Naive thymus-derived CD8-positive, alpha-beta T cell (primary cell): ENCODE data around the gene PROM1. TPM values are rescaled to one million over a fixed set of nuclear protein-coding genes. Genes with fewer than 3 reads are reported as not detected.
A peak's percentile ranks its signal among the peaks of the same experiment; 100 is the strongest.

Experiments
- ATAC-seq, 2 donors: fragments of 150-1000 bp; cut with Tn5 transposase in 1 of 2; sonication (Bioruptor Pico), chemical (Tn5 transposase) in 1 of 2; 1 replicate in 1 of 2; 2 replicates in 1 of 2; pipeline ENCODE4 v1.10.0; 2021; ENCODE audit warnings: mild to moderate bottlenecking in 2 of 2, moderate library complexity in 2 of 2
- POLR2A ChIA-PET: fragments of 350-600 bp; sonication (Branson Sonifier 250); formaldehyde crosslinking; loops from one replicate; lab custom pipeline; 2021; ENCODE audit warnings: antibody characterized with exemption; lab: Charles Lee
- DNase-seq, 10 donors: peaks; one replicate each; pipeline versions ENCODE4 v3.0.0 to v3.0.0-alpha.2; 2020 to 2022
- H3K27ac Mint-ChIP-seq, 10 donors: one replicate each; pipeline ENCODE4 v1.8.0; 2020 to 2022; ENCODE audit warnings: mild to moderate bottlenecking in 10 of 10, mixed read lengths in 10 of 10, moderate library complexity in 4 of 10, inconsistent platforms in 1 of 10
- H3K27me3 Mint-ChIP-seq, 5 donors: one replicate each; pipeline ENCODE4 v1.8.0; 2021 to 2022; ENCODE audit warnings: mixed read lengths in 5 of 5
- H3K36me3 Mint-ChIP-seq, 3 donors: one replicate each; pipeline ENCODE4 v1.8.0; 2020 to 2022; ENCODE audit warnings: mixed read lengths in 3 of 3, mild to moderate bottlenecking in 2 of 3, inconsistent platforms in 1 of 3
- H3K4me1 Mint-ChIP-seq, 4 donors: one replicate each; pipeline ENCODE4 v1.8.0; 2021 to 2022; ENCODE audit warnings: mixed read lengths in 4 of 4
- H3K4me3 Mint-ChIP-seq, 10 donors: one replicate each; pipeline ENCODE4 v1.8.0; 2020 to 2022; ENCODE audit warnings: mild to moderate bottlenecking in 10 of 10, mixed read lengths in 10 of 10, moderate library complexity in 6 of 10, inconsistent platforms in 1 of 10
- H3K9me3 Mint-ChIP-seq, 9 donors: one replicate each; pipeline ENCODE4 v1.8.0; 2020 to 2022; ENCODE audit warnings: mixed read lengths in 9 of 9, mild to moderate bottlenecking in 3 of 9, inconsistent platforms in 1 of 9, moderate library complexity in 1 of 9
- polyA plus RNA-seq, 3 donors: library from polyadenylated mRNA; unstranded; fragments of 300-500 nt; fragmentation: Illumina TruSeq; gene quantifications; one replicate each; pipeline ENCODE4 v1.2.3, GENCODE V29; 2021
- total RNA-seq, 8 experiments: library from RNA in 2 of 8; stranded (reverse) in 2 of 8; gene quantifications; one replicate each; pipeline ENCODE4 v1.2.3 and lab custom pipeline; 2021 to 2026

PROM1 gene
- total and polyA plus RNA-seq, 5 experiments from 2014 or later, result not detected

- Mint-ChIP-seq H3K27ac (no peak overlapping the region), H3K36me3 (no peaks in the 10 kb centered on the region), H3K27me3 (peaks cover 0 to 6% (median 3%) of the 10 kb centered on the region in 5 donors), H3K4me3 (no peak overlapping the region), H3K9me3 (no peaks in the 10 kb centered on the region), H3K4me1 (no peaks in the 10 kb centered on the region)
- ATAC-seq, result no peak
- POLR2A ChIA-PET, result no interaction called here
- DNase-seq, result no peak
Measured at GRCh38 chr4:16029886-16030285, 53.9 kb downstream of the PROM1 start.

DNA sequence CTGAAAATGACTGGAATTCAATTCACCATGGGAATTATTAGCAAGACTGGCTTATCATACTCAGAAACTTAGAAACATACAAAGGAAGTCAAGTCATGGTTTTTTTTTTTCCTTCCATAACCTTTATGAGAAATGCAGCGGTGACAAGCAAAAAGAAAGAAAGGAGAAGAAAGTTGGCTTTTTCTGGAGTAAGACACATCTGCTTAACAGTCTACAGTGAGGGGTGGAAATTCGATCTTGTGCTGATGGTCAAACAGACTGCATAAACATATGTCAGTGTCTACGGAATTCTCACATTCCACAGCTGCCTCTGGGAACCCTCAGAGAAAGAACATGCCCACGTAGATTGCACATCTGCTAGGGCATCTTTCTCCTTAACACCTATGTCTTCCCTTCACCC is 54.6 kb downstream of the PROM1 start:
- Mint-ChIP-seq H3K36me3 (no peaks in the 10 kb centered on the region), H3K27me3 (peaks cover 0 to 7% (median 6%) of the 10 kb centered on the region in 5 donors), H3K27ac (no peak overlapping the region), H3K4me3 (no peak overlapping the region), H3K4me1 (no peaks in the 10 kb centered on the region), H3K9me3 (no peaks in the 10 kb centered on the region)
- ATAC-seq (no peak), DNase-seq (no peak)
- POLR2A ChIA-PET, result no interaction called here

GRCh38 chr4:16027626-16028025 is 56.2 kb downstream of the PROM1 start:
- ATAC-seq (no peak), DNase-seq (no peak)
- no peaks in the 10 kb centered on the region for H3K4me1 Mint-ChIP-seq
- peaks cover 0 to 7% (median 6%) of the 10 kb centered on the region in 5 donors for H3K27me3 Mint-ChIP-seq
- POLR2A ChIA-PET, result no interaction called here
- H3K4me3 Mint-ChIP-seq, result no peak overlapping the region
- no peak overlapping the region for H3K27ac Mint-ChIP-seq
- no peaks in the 10 kb centered on the region for H3K9me3 Mint-ChIP-seq
- no peaks in the 10 kb centered on the region for H3K36me3 Mint-ChIP-seq

GRCh38 chr4:16027114-16027513 is 56.7 kb downstream of the PROM1 start:
- Mint-ChIP-seq H3K36me3 (no peaks in the 10 kb centered on the region), H3K27me3 (peaks cover 0 to 7% (median 6%) of the 10 kb centered on the region in 5 donors), H3K4me3 (no peak overlapping the region), H3K9me3 (no peaks in the 10 kb centered on the region), H3K27ac (no peak overlapping the region), H3K4me1 (no peaks in the 10 kb centered on the region)
- DNase-seq (no peak), ATAC-seq (no peak)
- POLR2A ChIA-PET, result no interaction called here

GRCh38 chr4:16026160-16026761 is 57.6 kb downstream of the PROM1 start:
- no peaks in the 10 kb centered on the region for H3K4me1 Mint-ChIP-seq
- H3K9me3 Mint-ChIP-seq, result no peaks in the 10 kb centered on the region
- no peak overlapping the region for H3K27ac Mint-ChIP-seq
- ATAC-seq (no peak), DNase-seq (peak in 5 of 10 donors; percentile 28 to 66 (median 64))
- POLR2A ChIA-PET, result interaction anchor here (0.6 kb wide), 1 partner anchor 198 kb away, joined by 4 read pairs; no protein-coding TSS in a partner anchor
- H3K4me3 Mint-ChIP-seq, result no peak overlapping the region
- H3K36me3 Mint-ChIP-seq, result no peaks in the 10 kb centered on the region
- peaks cover 0 to 10% (median 6%) of the 10 kb centered on the region in 5 donors for H3K27me3 Mint-ChIP-seq

- H3K27ac Mint-ChIP-seq, result no peak overlapping the region
- no peaks in the 10 kb centered on the region for H3K4me1 Mint-ChIP-seq
- no peak for DNase-seq
- H3K27me3 Mint-ChIP-seq, result peaks cover 0 to 13% (median 6%) of the 10 kb centered on the region in 5 donors
- H3K4me3 Mint-ChIP-seq, result no peak overlapping the region
- no peaks in the 10 kb centered on the region for H3K9me3 Mint-ChIP-seq
- no peak for ATAC-seq
- H3K36me3 Mint-ChIP-seq, result no peaks in the 10 kb centered on the region
- POLR2A ChIA-PET, result interaction anchor here (0.6 kb wide), 1 partner anchor 199 kb away, joined by 4 read pairs; no protein-coding TSS in a partner anchor
Measured at GRCh38 chr4:16025268-16025667, 58.6 kb downstream of the PROM1 start.

DNA sequence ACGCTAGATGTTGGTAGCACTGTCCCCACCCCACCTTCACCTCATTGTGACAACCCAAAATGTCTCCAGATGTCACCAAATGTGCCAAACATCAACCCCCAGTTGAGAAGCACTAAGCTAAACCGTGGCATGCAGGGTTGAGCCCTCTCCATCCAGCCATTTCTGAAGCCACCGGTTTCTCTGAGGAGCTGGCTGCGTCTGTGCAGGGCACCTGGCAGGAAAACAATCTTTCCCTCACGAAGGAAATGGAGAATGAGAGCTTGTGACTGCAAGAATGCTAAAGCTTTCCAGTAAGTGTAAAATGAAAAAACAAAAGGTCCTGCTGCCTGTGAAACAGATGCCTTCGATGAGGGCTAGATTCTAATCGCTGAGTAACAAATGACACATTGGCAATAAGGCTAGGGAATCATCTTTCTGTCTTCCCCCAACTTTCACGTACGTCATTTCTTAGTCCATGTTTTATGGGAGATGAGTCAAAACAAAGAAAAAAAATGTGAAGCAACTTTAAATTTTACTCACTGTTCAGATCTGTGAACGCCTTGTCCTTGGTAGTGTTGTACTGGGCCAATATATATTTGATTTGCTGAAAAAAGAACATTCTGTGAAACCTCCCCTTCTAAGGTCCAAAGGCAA is 59.9 kb downstream of the PROM1 start:
- Mint-ChIP-seq H3K4me3 (no peak overlapping the region), H3K4me1 (no peaks in the 10 kb centered on the region), H3K27me3 (peaks cover 0 to 15% (median 6%) of the 10 kb centered on the region in 5 donors), H3K9me3 (no peaks in the 10 kb centered on the region), H3K36me3 (no peaks in the 10 kb centered on the region), H3K27ac (no peak overlapping the region)
- POLR2A ChIA-PET, result no interaction called here
- DNase-seq (no peak), ATAC-seq (no peak)

DNA sequence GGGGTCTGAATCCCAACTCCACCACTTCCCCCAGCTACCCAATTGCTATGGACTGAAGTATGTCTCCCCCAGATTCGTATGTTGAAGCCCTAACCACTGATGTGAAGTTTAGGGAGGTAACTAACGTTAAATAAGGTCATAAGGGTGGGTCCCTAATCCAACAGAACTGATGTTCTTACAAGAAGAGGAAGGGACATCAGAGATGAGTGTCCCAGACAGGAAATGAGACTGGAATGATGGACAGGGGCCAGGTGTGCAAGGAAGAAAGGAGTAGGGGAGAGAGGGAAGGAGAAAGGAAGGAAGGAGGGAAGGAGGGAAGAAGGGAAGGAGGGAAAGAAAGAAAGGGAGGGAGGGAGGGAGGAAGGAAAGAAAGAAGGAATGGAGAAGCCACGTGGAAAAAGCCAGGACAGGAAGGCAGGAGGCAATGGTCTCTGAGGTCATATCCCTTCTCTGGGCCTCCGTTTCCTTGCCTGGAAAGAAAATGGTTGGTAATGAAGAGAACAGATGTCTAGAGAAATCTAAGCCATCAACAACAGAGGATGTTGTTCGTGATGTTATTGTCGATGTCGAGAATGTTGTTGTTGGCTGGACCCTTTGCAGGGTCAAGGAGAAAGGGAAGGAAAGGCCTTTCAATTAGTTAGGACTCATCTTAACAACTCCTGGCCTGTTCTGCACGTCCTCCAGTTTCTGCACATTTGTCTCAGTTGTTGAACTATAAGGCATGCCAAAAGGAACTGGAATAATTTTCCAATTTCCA is 61.8 kb downstream of the PROM1 start:
- POLR2A ChIA-PET, result no interaction called here
- ATAC-seq (no peak), DNase-seq (no peak)
- no peaks in the 10 kb centered on the region for H3K36me3 Mint-ChIP-seq
- H3K9me3 Mint-ChIP-seq, result no peaks in the 10 kb centered on the region
- no peaks in the 10 kb centered on the region for H3K4me1 Mint-ChIP-seq
- no peak overlapping the region for H3K27ac Mint-ChIP-seq
- H3K4me3 Mint-ChIP-seq, result no peak overlapping the region
- H3K27me3 Mint-ChIP-seq, result peaks cover 0 to 15% (median 4%) of the 10 kb centered on the region in 5 donors

DNA sequence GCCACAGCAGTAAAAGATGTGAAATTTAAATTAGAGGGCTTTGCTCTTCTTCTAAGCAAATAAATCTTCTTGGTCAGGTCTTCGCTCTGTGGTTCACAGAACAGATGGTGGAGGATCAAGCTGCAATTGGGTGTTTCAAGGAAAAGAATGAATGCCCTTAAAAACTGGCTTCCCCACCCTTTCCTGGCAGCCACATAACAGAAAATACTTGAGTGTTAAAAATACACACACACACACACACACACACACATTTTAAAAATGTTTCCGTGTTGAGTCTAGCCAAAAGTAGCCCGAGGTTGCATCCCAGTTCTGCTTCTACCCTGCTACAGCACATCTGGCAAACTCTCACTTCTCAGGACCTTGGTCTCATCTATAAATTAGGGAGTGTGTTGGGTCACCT is 64.2 kb downstream of the PROM1 start:
- Mint-ChIP-seq H3K9me3 (no peaks in the 10 kb centered on the region), H3K4me3 (no peak overlapping the region), H3K4me1 (no peaks in the 10 kb centered on the region), H3K27ac (no peak overlapping the region), H3K27me3 (peaks cover 0 to 17% (median 0%) of the 10 kb centered on the region in 5 donors), H3K36me3 (no peaks in the 10 kb centered on the region)
- POLR2A ChIA-PET, result no interaction called here
- DNase-seq (no peak), ATAC-seq (no peak)

DNA sequence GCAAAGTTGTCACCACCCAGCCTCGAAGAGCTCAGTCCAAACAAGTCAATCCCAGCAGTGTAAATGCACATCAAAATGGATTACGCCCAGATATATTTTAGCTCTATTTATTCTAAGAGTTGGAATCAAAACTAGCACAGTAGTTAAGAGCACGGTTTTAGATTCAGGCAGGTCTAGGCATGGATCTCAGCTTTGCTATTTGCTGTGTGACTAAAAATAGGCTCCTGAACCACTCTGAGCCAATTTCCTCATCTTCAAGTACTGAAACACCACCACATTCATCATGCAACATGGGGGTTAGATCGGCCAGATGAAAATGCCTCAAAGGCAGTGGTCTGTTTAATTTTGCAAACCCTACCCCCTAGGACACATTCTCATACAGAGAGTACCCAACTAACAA is 65.0 kb downstream of the PROM1 start:
- Mint-ChIP-seq H3K27me3 (peaks cover 0 to 15% (median 0%) of the 10 kb centered on the region in 5 donors), H3K36me3 (no peaks in the 10 kb centered on the region), H3K27ac (no peak overlapping the region), H3K4me1 (no peaks in the 10 kb centered on the region), H3K9me3 (no peaks in the 10 kb centered on the region), H3K4me3 (no peak overlapping the region)
- ATAC-seq (no peak), DNase-seq (no peak)
- POLR2A ChIA-PET, result no interaction called here

GRCh38 chr4:16018061-16018676 is 65.7 kb downstream of the PROM1 start:
- Mint-ChIP-seq H3K27me3 (peaks cover 0 to 15% (median 0%) of the 10 kb centered on the region in 5 donors), H3K27ac (no peak overlapping the region), H3K4me3 (no peak overlapping the region), H3K36me3 (no peaks in the 10 kb centered on the region), H3K4me1 (no peaks in the 10 kb centered on the region), H3K9me3 (no peaks in the 10 kb centered on the region)
- POLR2A ChIA-PET, result no interaction called here
- ATAC-seq (no peak), DNase-seq (no peak)

GRCh38 chr4:16016536-16016935 is 67.3 kb downstream of the PROM1 start:
- Mint-ChIP-seq H3K36me3 (no peaks in the 10 kb centered on the region), H3K27me3 (peaks cover 0 to 11% (median 1%) of the 10 kb centered on the region in 5 donors), H3K27ac (no peak overlapping the region), H3K9me3 (no peaks in the 10 kb centered on the region), H3K4me3 (no peak overlapping the region), H3K4me1 (no peaks in the 10 kb centered on the region)
- DNase-seq (no peak), ATAC-seq (no peak)
- POLR2A ChIA-PET, result no interaction called here

DNA sequence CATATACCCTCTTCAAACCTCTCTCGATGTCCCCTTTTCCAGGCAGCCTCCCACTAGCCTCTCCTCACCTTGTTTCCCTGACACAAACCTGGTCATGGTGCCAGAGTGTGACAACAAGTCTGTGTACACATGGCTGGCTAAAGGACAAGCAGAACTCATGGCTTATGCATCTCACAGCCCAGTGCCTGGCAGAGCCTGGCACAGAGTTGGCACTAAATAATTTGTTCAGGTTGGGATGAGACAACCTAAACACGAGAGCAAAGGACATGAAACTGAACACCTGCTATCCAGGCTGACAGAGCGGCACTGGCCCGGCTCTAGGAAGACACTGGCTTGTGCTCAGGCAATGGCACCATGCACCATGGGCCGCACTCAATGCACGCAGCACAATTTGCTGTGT is 72.7 kb downstream of the PROM1 start:
- Mint-ChIP-seq H3K4me1 (no peaks in the 10 kb centered on the region), H3K27ac (no peak overlapping the region), H3K4me3 (no peak overlapping the region), H3K27me3 (peaks cover 0 to 7% (median 2%) of the 10 kb centered on the region in 5 donors), H3K36me3 (no peaks in the 10 kb centered on the region), H3K9me3 (no peaks in the 10 kb centered on the region)
- DNase-seq, result no peak
- POLR2A ChIA-PET, result no interaction called here
- ATAC-seq, result no peak
